IPS-NIHi7 (cell line): ENCODE measurements around the gene PLXNB2.

Source experiments
- DNase-seq: peaks from one replicate; pipeline ENCODE4 v3.0.0; 2012; ENCODE audit warnings: mixed read lengths; ENCODE audit errors: extremely low spot score

Gene PLXNB2

GRCh38 chr22:50252082-50253045 lies 55.1 kb downstream of the PLXNB2 start:
- peak; percentile 77 for DNase-seq

- DNase-seq: no peak
Measured at GRCh38 chr22:50251477-50252081, 55.9 kb downstream of the PLXNB2 start.

- peak; percentile 92 for DNase-seq
Measured at GRCh38 chr22:50250555-50251476, 56.6 kb downstream of the PLXNB2 start, which contains the start of gene HDAC10. HDAC10 (minus strand) TSS chr22:50251265; CDS start chr22:50251032, 233 bp downstream.

- DNase-seq: no peak
Measured at GRCh38 chr22:50250249-50250554, 57.2 kb downstream of the PLXNB2 start.

GRCh38 chr22:50249341-50250248 lies 57.9 kb downstream of the PLXNB2 start:
- no peak for DNase-seq

- no peak for DNase-seq
Measured at GRCh38 chr22:50248196-50249081, 59.0 kb downstream of the PLXNB2 start.

GRCh38 chr22:50247748-50248147 lies 59.7 kb downstream of the PLXNB2 start:
- DNase-seq: peak; percentile 67

- DNase-seq: no peak
Measured at GRCh38 chr22:50246242-50247175, 60.9 kb downstream of the PLXNB2 start.

- DNase-seq: no peak
Measured at GRCh38 chr22:50245214-50246072, 62.0 kb downstream of the PLXNB2 start.

- DNase-seq: peak; percentile 89
Measured at GRCh38 chr22:50244420-50245213, 62.8 kb downstream of the PLXNB2 start, which contains the start of gene TUBGCP6. TUBGCP6 (minus strand) TSS chr22:50245023; CDS start chr22:50244459, 564 bp downstream.

- no peak for DNase-seq
Measured at GRCh38 chr22:50243685-50244419, 63.6 kb downstream of the PLXNB2 start.

GRCh38 chr22:50242406-50242949 lies 65.0 kb downstream of the PLXNB2 start:
- DNase-seq: no peak

- no peak for DNase-seq
Measured at GRCh38 chr22:50238755-50239154, 68.7 kb downstream of the PLXNB2 start.

GRCh38 chr22:50236731-50237409 lies 70.6 kb downstream of the PLXNB2 start:
- DNase-seq: no peak

GRCh38 chr22:50233223-50233622 lies 74.2 kb downstream of the PLXNB2 start:
- no peak for DNase-seq
